ENCODE results near the gene ZNRF2. TPM values are rescaled to one million over a fixed set of nuclear protein-coding genes. Genes with fewer than 3 reads are reported as not detected.

Gene ZNRF2
- total RNA-seq, 1 experiment from 2014 or later = 24.7 TPM

- no peaks in the 10 kb centered on the region for H3K4me1 ChIP-seq (replicated peaks; ENCODE audit: insufficient read depth)
- H3K9me3 ChIP-seq (ENCODE audit: insufficient read depth, low read depth) = no peaks in the 10 kb centered on the region; the same call in 1 of the 2 replicates
- ChIA-PET CTCF (interaction anchor here (0.6 to 0.7 kb wide), 3 partner anchors 13 to 169 kb away, joined by 3 read pairs; no protein-coding TSS in a partner anchor), POLR2A (ENCODE audit: unreplicated experiment) (interaction anchor here (0.7 kb wide), 1 partner anchor 54 kb away, joined by 3 read pairs; no protein-coding TSS in a partner anchor)
- no peak overlapping the region for H3K4me2 ChIP-seq
- H3K4me3 ChIP-seq = no peak overlapping the region
- H3K79me2 ChIP-seq (ENCODE audit: low read depth) = peaks cover 40% of the 10 kb centered on the region
- no peaks in the 10 kb centered on the region for H3K27me3 ChIP-seq (ENCODE audit: insufficient read depth, low read depth)
- BruUV-seq (replicated peaks) = no TSS peak
- no peak for DNase-seq
- H3K27ac ChIP-seq = no peak overlapping the region
- H3K36me3 ChIP-seq (ENCODE audit: low read depth) = no peaks in the 10 kb centered on the region
- H4K20me1 ChIP-seq (ENCODE audit: insufficient read depth) = no peaks in the 10 kb centered on the region
- H3K9me2 ChIP-seq (ENCODE audit: insufficient read depth) = no peaks in the 10 kb centered on the region
- no peaks in the 10 kb centered on the region for H3F3A ChIP-seq (ENCODE audit: insufficient read depth, low read depth)
- TF ChIP-seq EZH2 (IDR thresholded peaks at IDR 0.05; ENCODE audit: low read depth) = no peak
- TF ChIP-seq, protein P1, sequence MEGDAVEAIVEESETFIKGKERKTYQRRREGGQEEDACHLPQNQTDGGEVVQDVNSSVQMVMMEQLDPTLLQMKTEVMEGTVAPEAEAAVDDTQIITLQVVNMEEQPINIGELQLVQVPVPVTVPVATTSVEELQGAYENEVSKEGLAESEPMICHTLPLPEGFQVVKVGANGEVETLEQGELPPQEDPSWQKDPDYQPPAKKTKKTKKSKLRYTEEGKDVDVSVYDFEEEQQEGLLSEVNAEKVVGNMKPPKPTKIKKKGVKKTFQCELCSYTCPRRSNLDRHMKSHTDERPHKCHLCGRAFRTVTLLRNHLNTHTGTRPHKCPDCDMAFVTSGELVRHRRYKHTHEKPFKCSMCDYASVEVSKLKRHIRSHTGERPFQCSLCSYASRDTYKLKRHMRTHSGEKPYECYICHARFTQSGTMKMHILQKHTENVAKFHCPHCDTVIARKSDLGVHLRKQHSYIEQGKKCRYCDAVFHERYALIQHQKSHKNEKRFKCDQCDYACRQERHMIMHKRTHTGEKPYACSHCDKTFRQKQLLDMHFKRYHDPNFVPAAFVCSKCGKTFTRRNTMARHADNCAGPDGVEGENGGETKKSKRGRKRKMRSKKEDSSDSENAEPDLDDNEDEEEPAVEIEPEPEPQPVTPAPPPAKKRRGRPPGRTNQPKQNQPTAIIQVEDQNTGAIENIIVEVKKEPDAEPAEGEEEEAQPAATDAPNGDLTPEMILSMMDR (conservative IDR thresholded peaks at IDR 0.05) = no peak
- intact Hi-C loops (cut with micrococcal nuclease; ENCODE audit: unreplicated experiment) = no loop called here
- H2AFZ ChIP-seq = no peak overlapping the region
These were observed 51.5 kb downstream of the ZNRF2 start for GRCh38 chr7:30335763-30336487.

DNA sequence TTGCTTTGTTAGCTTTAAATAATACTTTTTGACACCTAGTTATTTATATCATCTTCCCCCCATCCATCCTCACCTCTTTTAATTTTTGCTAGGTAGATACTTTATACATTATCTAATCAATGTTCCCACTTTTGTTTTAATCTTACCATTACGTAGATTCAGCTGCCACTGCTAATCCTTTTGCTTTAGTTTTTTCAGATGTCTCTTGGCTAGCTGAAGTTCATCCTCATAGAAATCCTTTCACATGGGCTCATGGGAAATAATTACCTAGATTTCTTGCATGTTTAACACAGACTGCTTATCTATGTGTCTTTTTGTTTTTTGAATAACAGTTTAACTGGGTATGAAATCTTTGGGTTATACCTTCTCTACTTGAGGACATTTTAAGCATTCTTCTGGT is 60.1 kb downstream of the ZNRF2 start:
- intact Hi-C loops (cut with micrococcal nuclease; ENCODE audit: unreplicated experiment) = no loop called here
- Histone ChIP-seq H4K20me1 (ENCODE audit: insufficient read depth) (no peaks in the 10 kb centered on the region), H3K4me2 (no peak overlapping the region), H3K27me3 (ENCODE audit: insufficient read depth, low read depth) (no peaks in the 10 kb centered on the region), H3K79me2 (ENCODE audit: low read depth) (peaks cover 64% of the 10 kb centered on the region), H3K4me1 (replicated peaks; ENCODE audit: insufficient read depth) (peaks cover 29% of the 10 kb centered on the region), H3K4me3 (no peak overlapping the region), H2AFZ (no peak overlapping the region), H3K36me3 (ENCODE audit: low read depth) (no peaks in the 10 kb centered on the region), H3F3A (ENCODE audit: insufficient read depth, low read depth) (peaks cover 25% of the 10 kb centered on the region), H3K9me3 (ENCODE audit: insufficient read depth, low read depth) (no peaks in the 10 kb centered on the region), H3K9me2 (ENCODE audit: insufficient read depth) (no peaks in the 10 kb centered on the region), H3K27ac (no peak overlapping the region)
- POLR2A ChIA-PET (ENCODE audit: unreplicated experiment) = interaction anchor here (0.6 kb wide), 1 partner anchor 68 kb away, joined by 6 read pairs; no protein-coding TSS in a partner anchor
- no peak for TF ChIP-seq EZH2 (IDR thresholded peaks at IDR 0.05; ENCODE audit: low read depth)
- TF ChIP-seq, protein P1 (conservative IDR thresholded peaks at IDR 0.05) = no peak
- BruUV-seq (replicated peaks) = no TSS peak
- CTCF ChIA-PET = no interaction called here
- no peak for DNase-seq

- H3K27ac ChIP-seq = peak overlapping the region; percentile 81
These were observed 63.1 kb downstream of the ZNRF2 start for GRCh38 chr7:30347226-30348082.

More at GRCh38 chr7:30347226-30348082, 63.1 kb downstream of the ZNRF2 start:
- Histone ChIP-seq H3K79me2 (ENCODE audit: low read depth) (peaks cover 73% of the 10 kb centered on the region), H3K4me2 (peak overlapping the region; percentile 61), H3K4me1 (replicated peaks; ENCODE audit: insufficient read depth) (peaks cover 37% of the 10 kb centered on the region), H3K9me3 (ENCODE audit: insufficient read depth, low read depth) (no peaks in the 10 kb centered on the region), H2AFZ (no peak overlapping the region; the same call in 1 of the 2 replicates), H3F3A (ENCODE audit: insufficient read depth, low read depth) (peaks cover 26% of the 10 kb centered on the region), H3K4me3 (no peak overlapping the region; the same call in 1 of the 2 replicates), H3K36me3 (ENCODE audit: low read depth) (no peaks in the 10 kb centered on the region), H3K9me2 (ENCODE audit: insufficient read depth) (no peaks in the 10 kb centered on the region), H4K20me1 (ENCODE audit: insufficient read depth) (no peaks in the 10 kb centered on the region), H3K27me3 (ENCODE audit: insufficient read depth, low read depth) (no peaks in the 10 kb centered on the region)
- peak in 1 of 2 experiments; percentile 60 for DNase-seq
- intact Hi-C loops (cut with micrococcal nuclease; ENCODE audit: unreplicated experiment) = loop anchor here (1.0 kb wide), 3 partner anchors 57 to 181 kb away; partner anchors contain the start of gene ZNRF2
- ChIA-PET CTCF (no interaction called here), POLR2A (ENCODE audit: unreplicated experiment) (no interaction called here)
- no TSS peak for BruUV-seq (replicated peaks)
- TF ChIP-seq, protein P1 (conservative IDR thresholded peaks at IDR 0.05) = no peak
- no peak for TF ChIP-seq EZH2 (IDR thresholded peaks at IDR 0.05; ENCODE audit: low read depth)

All from PC-9 (cell line).